Thyroid gland (tissue), 4 donors: ENCODE data around the gene NOL8. TPM values are rescaled to one million over a fixed set of nuclear protein-coding genes. Genes with fewer than 3 reads are reported as not detected.

ENCODE experiments used
- DNase-seq, 2 donors: peaks; one replicate each; pipeline ENCODE4 v3.0.0-alpha.2; 2019
- H3K27ac ChIP-seq, 3 donors: fragments of 200-600 bp; sonication (generic); 1 replicate in 2 of 3; 2 replicates in 1 of 3; pipeline ENCODE4 v1.5.1; 2016 to 2019; ENCODE audit warnings: mild to moderate bottlenecking in 1 of 3, moderate library complexity in 1 of 3
- H3K27me3 ChIP-seq: fragments of 200-600 bp; sonication (generic); one replicate; pipeline ENCODE4 v1.5.1; 2019
- H3K36me3 ChIP-seq, 2 donors: fragments of 200-600 bp; sonication (generic); one replicate each; pipeline ENCODE4 v1.5.1; 2016 to 2019
- H3K4me1 ChIP-seq, 2 donors: fragments of 200-600 bp; sonication (generic); one replicate each; pipeline ENCODE4 v1.5.1; 2017 to 2019
- H3K4me3 ChIP-seq, 3 donors: fragments of 200-600 bp; sonication (generic); replicated peaks in 1 of 3; 1 replicate in 2 of 3; 2 replicates in 1 of 3; pipeline ENCODE4 v1.5.1; 2016; ENCODE audit warnings: mild to moderate bottlenecking in 1 of 3
- H3K9me3 ChIP-seq: fragments of 200-600 bp; sonication (generic); one replicate; pipeline ENCODE4 v1.5.1; 2017
- POLR2A ChIP-seq, 2 donors: fragments of 450-650 bp; IDR thresholded peaks; one replicate each; pipeline ENCODE4 v1.6.1; 2017; ENCODE audit warnings: antibody characterized with exemption in 2 of 2, mild to moderate bottlenecking in 2 of 2, moderate library complexity in 1 of 2
- WGBS, 2 donors: methylation state at CpG; one replicate each; pipeline ENCODE4 v1.1.5; 2017; 5-methylcytosine and 5-hydroxymethylcytosine counted together
- intact Hi-C: fragments of 100-400 bp; cut with DNase I; formaldehyde crosslinking; loops from one replicate; pipeline ENCODE4 v1.15.1; 2023
- total RNA-seq, 4 donors: library from RNA; depleted of rRNA; stranded (reverse); fragments of >200 nt; gene quantifications; one replicate each; pipeline ENCODE4 v1.2.3, GENCODE V29; 2016
- TF ChIP-seq, protein P1 (sequence below), 6 experiments: fragments of 200-600 bp in 3 of 6; fragments of 450-650 bp in 3 of 6; sonication (generic) in 3 of 6; IDR thresholded peaks; one replicate each; pipeline ENCODE4 v1.5.1; 2016 to 2019; ENCODE audit warnings: antibody characterized with exemption in 6 of 6, mild to moderate bottlenecking in 2 of 6, inconsistent platforms in 1 of 6, moderate library complexity in 1 of 6

NOL8 gene
- total RNA-seq, 4 donors from 2014 or later, result 30.0 to 38.2 (median 33.6) TPM

DNA sequence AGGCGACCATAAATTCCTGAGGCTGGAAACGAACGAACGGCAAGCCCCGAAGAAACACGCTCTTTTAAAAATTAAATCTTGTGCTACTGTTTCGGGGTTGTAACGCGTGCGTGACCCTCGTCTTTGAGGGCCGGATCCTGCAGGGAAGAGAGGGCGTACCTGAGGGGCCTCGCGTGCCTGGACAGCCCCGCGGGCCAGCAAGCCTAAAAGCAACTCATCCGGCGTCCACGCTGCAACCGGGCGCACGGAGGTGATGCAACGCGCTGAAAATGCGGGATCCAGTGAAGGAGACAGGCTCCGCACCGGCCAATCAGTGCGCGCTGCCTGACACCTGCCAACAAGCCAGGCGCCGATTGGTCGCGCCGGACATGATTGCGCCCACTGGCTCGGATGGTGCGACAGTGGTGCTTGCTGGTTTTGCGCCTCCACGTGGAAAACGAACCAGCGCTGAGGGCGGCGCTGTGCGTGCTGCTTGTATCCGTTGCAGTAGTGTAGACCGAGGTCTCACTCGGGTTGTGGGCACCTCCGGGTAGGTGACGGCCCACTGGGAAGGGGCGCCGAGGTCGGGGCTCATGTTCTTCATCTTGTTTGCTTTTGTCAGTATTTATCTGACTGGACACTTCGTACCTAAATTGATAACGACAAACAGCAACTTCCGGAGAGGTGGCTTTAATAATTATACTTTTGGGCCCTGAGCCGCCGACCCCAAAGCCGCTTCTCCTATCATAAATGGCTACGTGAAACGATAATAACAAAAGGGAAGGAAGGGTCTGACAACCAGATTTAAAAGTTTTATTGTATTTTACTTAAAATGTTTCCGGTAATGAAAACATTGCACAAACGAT, 31.5 kb downstream of the NOL8 start, which contains the start of gene IARS1:
IARS1 (minus strand) TSS at position 246 of the 845 bp plus-strand sequence. CDS start 4,278 bp downstream, outside the sequence.
- TF ChIP-seq, protein P1, sequence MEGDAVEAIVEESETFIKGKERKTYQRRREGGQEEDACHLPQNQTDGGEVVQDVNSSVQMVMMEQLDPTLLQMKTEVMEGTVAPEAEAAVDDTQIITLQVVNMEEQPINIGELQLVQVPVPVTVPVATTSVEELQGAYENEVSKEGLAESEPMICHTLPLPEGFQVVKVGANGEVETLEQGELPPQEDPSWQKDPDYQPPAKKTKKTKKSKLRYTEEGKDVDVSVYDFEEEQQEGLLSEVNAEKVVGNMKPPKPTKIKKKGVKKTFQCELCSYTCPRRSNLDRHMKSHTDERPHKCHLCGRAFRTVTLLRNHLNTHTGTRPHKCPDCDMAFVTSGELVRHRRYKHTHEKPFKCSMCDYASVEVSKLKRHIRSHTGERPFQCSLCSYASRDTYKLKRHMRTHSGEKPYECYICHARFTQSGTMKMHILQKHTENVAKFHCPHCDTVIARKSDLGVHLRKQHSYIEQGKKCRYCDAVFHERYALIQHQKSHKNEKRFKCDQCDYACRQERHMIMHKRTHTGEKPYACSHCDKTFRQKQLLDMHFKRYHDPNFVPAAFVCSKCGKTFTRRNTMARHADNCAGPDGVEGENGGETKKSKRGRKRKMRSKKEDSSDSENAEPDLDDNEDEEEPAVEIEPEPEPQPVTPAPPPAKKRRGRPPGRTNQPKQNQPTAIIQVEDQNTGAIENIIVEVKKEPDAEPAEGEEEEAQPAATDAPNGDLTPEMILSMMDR (IDR thresholded peaks at IDR 0.05), result peak in 1 of 6 experiments; percentile 20
- TF ChIP-seq POLR2A (IDR thresholded peaks at IDR 0.05), result peak in 1 of 2 donors; percentile 73

DNA sequence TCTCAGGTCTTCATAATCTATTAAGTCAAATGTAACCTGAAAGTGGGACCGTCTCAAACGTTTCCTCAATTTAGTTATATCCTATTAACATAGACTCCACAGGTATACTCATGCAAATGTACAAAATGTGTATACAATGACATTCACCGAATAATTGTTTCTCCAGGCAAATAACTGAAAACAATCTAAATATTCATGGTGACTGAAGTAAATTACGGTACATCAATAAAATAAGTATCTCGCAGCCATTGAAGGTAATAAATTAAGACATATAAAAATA, 32.1 kb downstream of the NOL8 start:
- no peaks in the 10 kb centered on the region for H3K9me3 ChIP-seq
- H3K36me3 ChIP-seq, result peaks cover 6 to 11% of the 10 kb centered on the region in 2 donors
- TF ChIP-seq, protein P1 (IDR thresholded peaks at IDR 0.05), result no peak
- TF ChIP-seq POLR2A (IDR thresholded peaks at IDR 0.05), result no peak
- WGBS, 2 donors, result 2% methylated on average over 5 of the region's 5 CpGs
- no peak for DNase-seq
- no peaks in the 10 kb centered on the region for H3K27me3 ChIP-seq
- H3K4me1 ChIP-seq, result peaks cover 13 to 16% of the 10 kb centered on the region in 2 donors
- H3K4me3 ChIP-seq, result peak overlapping the region; percentile 32 to 60 (median 48)
- intact Hi-C loops, result no loop called here
- peak overlapping the region in 2 of 3 donors; percentile 0 to 32 for H3K27ac ChIP-seq

More for the DNA sequence above, 31.5 kb downstream of the NOL8 start, which contains the start of gene IARS1:
- WGBS, 2 donors, result 1% methylated on average over 28 to 61 of the region's 63 CpGs
- intact Hi-C loops, result no loop called here
- H3K27me3 ChIP-seq, result no peaks in the 10 kb centered on the region
- H3K36me3 ChIP-seq, result peaks cover 12 to 18% of the 10 kb centered on the region in 2 donors
- peak; percentile 97 to 98 for DNase-seq
- H3K9me3 ChIP-seq, result no peaks in the 10 kb centered on the region
- peaks cover 13 to 16% of the 10 kb centered on the region in 2 donors for H3K4me1 ChIP-seq
- peak within 1 kb of the TSS; percentile 32 to 60 (median 48) for H3K4me3 ChIP-seq
- peak within 1 kb of the TSS in 2 of 3 donors; percentile 33 to 46 for H3K27ac ChIP-seq

- DNase-seq, result peak in 1 of 2 donors; percentile 3
- TF ChIP-seq, protein P1 (IDR thresholded peaks at IDR 0.05), result no peak
- no peak for TF ChIP-seq POLR2A (IDR thresholded peaks at IDR 0.05)
- Histone ChIP-seq H3K4me3 (peak overlapping the region in 2 of 3 donors; percentile 48 to 60), H3K9me3 (no peaks in the 10 kb centered on the region), H3K4me1 (peaks cover 13 to 16% of the 10 kb centered on the region in 2 donors), H3K36me3 (peaks cover 1 to 9% of the 10 kb centered on the region in 2 donors), H3K27ac (peak overlapping the region in 1 of 3 donors; percentile 0), H3K27me3 (no peaks in the 10 kb centered on the region)
- WGBS, 2 donors, result 54 to 62% methylated on average over 7 to 8 of the region's 8 CpGs
- intact Hi-C loops, result no loop called here
Measured at GRCh38 chr9:92292338-92293074, 32.6 kb downstream of the NOL8 start.

DNA sequence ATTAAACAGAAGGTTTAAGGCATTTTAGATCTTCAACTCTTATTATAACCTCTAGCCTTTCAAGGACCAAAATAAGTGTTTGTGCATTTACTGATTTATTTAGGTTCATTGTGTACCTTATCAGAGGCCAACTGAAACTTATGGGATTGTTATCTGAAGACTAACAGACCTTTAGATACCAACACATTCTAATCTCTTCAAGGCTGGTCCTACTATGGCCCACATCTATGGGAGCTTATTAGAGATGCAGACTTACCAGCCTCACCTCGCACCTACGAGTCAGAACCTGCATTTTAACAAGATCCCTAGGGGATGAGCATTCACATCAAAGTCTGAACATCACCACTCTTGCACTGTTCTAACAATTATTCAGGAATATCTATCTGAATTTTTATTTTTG, 33.6 kb downstream of the NOL8 start:
- Histone ChIP-seq H3K9me3 (no peaks in the 10 kb centered on the region), H3K4me1 (peaks cover 13 to 16% of the 10 kb centered on the region in 2 donors), H3K27ac (no peak overlapping the region), H3K27me3 (no peaks in the 10 kb centered on the region), H3K36me3 (no peaks in the 10 kb centered on the region), H3K4me3 (no peak overlapping the region)
- no peak for DNase-seq
- 92 to 96% methylated on average over 2 of the region's 2 CpGs for WGBS, 2 donors
- intact Hi-C loops, result no loop called here
- TF ChIP-seq, protein P1 (IDR thresholded peaks at IDR 0.05), result no peak
- no peak for TF ChIP-seq POLR2A (IDR thresholded peaks at IDR 0.05)
